Ishikawa (cell line): Measurements from ENCODE around the gene ZMIZ1.

Experiments
- CREB1 ChIP-seq: IDR thresholded peaks from 2 replicates; pipeline ENCODE4 v1.6.1; 2012; ENCODE audit warnings: low read depth
- EGR1 ChIP-seq: IDR thresholded peaks from 2 replicates; pipeline ENCODE4 v1.6.1; 2012
- FOXM1 ChIP-seq: IDR thresholded peaks from 2 replicates; pipeline ENCODE4 v1.6.1; 2012; ENCODE audit warnings: low read depth, borderline replicate concordance
- RAD21 ChIP-seq: IDR thresholded peaks from 2 replicates; pipeline ENCODE4 v1.6.1; 2012; ENCODE audit warnings: low read depth
- REST ChIP-seq: IDR thresholded peaks from 2 replicates; pipeline ENCODE4 v1.6.1; 2012; ENCODE audit warnings: low read depth, mild to moderate bottlenecking

GRCh38 chr10:79084972-79085597 is 16.3 kb downstream of the ZMIZ1 start:
- TF ChIP-seq EGR1 (peak; percentile 45), REST (no peak), RAD21 (no peak), FOXM1 (no peak), CREB1 (no peak)
